HEK293 (cell line): ENCODE data around the gene CLEC14A.

ENCODE experiments used
- CTCF ChIP-seq: fragments of 450-650 bp; formaldehyde crosslinking; IDR thresholded peaks from 2 replicates; pipeline ENCODE4 v1.5.1; 2016; ENCODE audit warnings: missing biosample characterization, missing genetic modification characterization
- HOXA7 ChIP-seq: sonication (generic); formaldehyde crosslinking; IDR thresholded peaks from 2 replicates; pipeline ENCODE4 v1.8.1; 2022; ENCODE audit warnings: missing genetic modification reagents, borderline replicate concordance
- KLF8 ChIP-seq: fragments of 450-650 bp; formaldehyde crosslinking; IDR thresholded peaks from 2 replicates; pipeline ENCODE4 v1.5.1; 2016; ENCODE audit warnings: missing biosample characterization, missing genetic modification characterization
- REST ChIP-seq: fragments of 450-650 bp; formaldehyde crosslinking; IDR thresholded peaks from 2 replicates; pipeline ENCODE4 v1.5.1; 2016; ENCODE audit warnings: missing biosample characterization, missing genetic modification characterization
- TSHZ1 ChIP-seq: fragments of 450-650 bp; formaldehyde crosslinking; IDR thresholded peaks from 2 replicates; pipeline ENCODE4 v1.5.1; 2016; ENCODE audit warnings: missing biosample characterization, missing genetic modification characterization, borderline replicate concordance
- ZNF114 ChIP-seq: fragments of 450-650 bp; formaldehyde crosslinking; IDR thresholded peaks from 2 replicates; pipeline ENCODE4 v1.5.0; 2017; ENCODE audit warnings: missing biosample characterization, missing genetic modification characterization
- ZNF146 ChIP-seq: fragments of 450-650 bp; formaldehyde crosslinking; IDR thresholded peaks from 2 replicates; pipeline ENCODE4 v1.5.1; 2016; ENCODE audit warnings: missing biosample characterization, missing genetic modification characterization
- ZNF521 ChIP-seq: fragments of 450-650 bp; formaldehyde crosslinking; IDR thresholded peaks from 2 replicates; pipeline ENCODE4 v1.5.1; 2017; ENCODE audit warnings: missing biosample characterization, mild to moderate bottlenecking, missing genetic modification characterization
- ZNF596 ChIP-seq: fragments of 450-650 bp; IDR thresholded peaks from 2 replicates; pipeline ENCODE4 v1.5.0; 2018; ENCODE audit warnings: missing biosample characterization, mild to moderate bottlenecking, missing genetic modification characterization, moderate library complexity
- ZNF629 ChIP-seq: fragments of 450-650 bp; formaldehyde crosslinking; IDR thresholded peaks from 2 replicates; pipeline ENCODE4 v1.5.1; 2017; ENCODE audit warnings: missing biosample characterization, missing genetic modification characterization
- ZNF707 ChIP-seq: fragments of 450-650 bp; formaldehyde crosslinking; IDR thresholded peaks from 2 replicates; pipeline ENCODE4 v1.5.1; 2016; ENCODE audit warnings: missing biosample characterization, missing genetic modification characterization
- ZNF785 ChIP-seq: fragments of 450-650 bp; formaldehyde crosslinking; IDR thresholded peaks from 2 replicates; pipeline ENCODE4 v1.5.1; 2016; ENCODE audit warnings: missing biosample characterization, missing genetic modification characterization
- ZSCAN30 ChIP-seq: fragments of 450-650 bp; IDR thresholded peaks from 2 replicates; pipeline ENCODE4 v1.5.1; 2018; ENCODE audit warnings: missing biosample characterization, mild to moderate bottlenecking, missing genetic modification characterization, moderate library complexity
- ZSCAN5A ChIP-seq: fragments of 450-650 bp; formaldehyde crosslinking; IDR thresholded peaks from 2 replicates; pipeline ENCODE4 v1.5.1; 2016; ENCODE audit warnings: missing biosample characterization, missing genetic modification characterization

GRCh38 chr14:38233218-38233617, 22.7 kb downstream of the CLEC14A start:
- no peak for TF ChIP-seq ZNF707 (tag by site-specific recombination)
- TF ChIP-seq ZNF146 (tag by site-specific recombination): no peak
- TF ChIP-seq ZNF785: no peak
- TF ChIP-seq CTCF: no peak
- no peak for TF ChIP-seq KLF8 (tag by site-specific recombination)
- TF ChIP-seq HOXA7 (CRISPR knock-in tag): no peak
- TF ChIP-seq ZNF114 (tag by site-specific recombination): no peak
- no peak for TF ChIP-seq TSHZ1 (tag by site-specific recombination)
- TF ChIP-seq REST (tag by site-specific recombination): no peak
- TF ChIP-seq ZSCAN30 (tag by site-specific recombination): no peak
- TF ChIP-seq ZNF521: no peak
- no peak for TF ChIP-seq ZNF629 (tag by site-specific recombination)
- no peak for TF ChIP-seq ZNF596 (tag by site-specific recombination)
- TF ChIP-seq ZSCAN5A: no peak
